IMR-90 (cell line): ENCODE measurements around the gene LYRM9. TPM values are rescaled to one million over a fixed set of nuclear protein-coding genes. Genes with fewer than 3 reads are reported as not detected.

Source experiments
- ATAC-seq: fragments of 200-7000 bp; cut with Tn5 transposase; 2 replicates; pipeline ENCODE4 v1.9.1; 2020; ENCODE audit warnings: low read depth, mild to moderate bottlenecking, moderate library complexity
- BruUV-seq: library from RNA; stranded (reverse); fragments of 400-500 nt; replicated peaks from 2 replicates; lab custom pipeline; 2021; lab: Mats Ljungman, UMichigan
- CTCF ChIA-PET: fragments of 300-600 bp; formaldehyde crosslinking; extraction: SDS; loops from one replicate; lab custom pipeline; 2021; ENCODE audit warnings: antibody characterized with exemption; lab: Yijun Ruan, JAX
- POLR2A ChIA-PET: fragments of 300-600 bp; sonication (Branson Sonifier 250); formaldehyde crosslinking; loops from one replicate; lab custom pipeline; 2022; ENCODE audit warnings: antibody characterized with exemption; ENCODE audit not compliant: unreplicated experiment; lab: Charles Lee
- DNase-seq: peaks from one replicate; pipeline ENCODE4 v3.0.0; 2013
- H2AFZ ChIP-seq: replicated peaks from 2 replicates; pipeline ENCODE3; 2013; ENCODE audit warnings: low read length, mild to moderate bottlenecking; ENCODE audit not compliant: poor library complexity
- H2AK5ac ChIP-seq: 2 replicates; pipeline ENCODE4 v1.6.1; 2013; ENCODE audit warnings: low read depth, low read length, inconsistent platforms
- H2AK9ac ChIP-seq: replicated peaks from 2 replicates; pipeline ENCODE3; 2013; ENCODE audit warnings: mild to moderate bottlenecking, low read depth, low read length, moderate library complexity; ENCODE audit not compliant: poor library complexity
- H2BK120ac ChIP-seq: 2 replicates; pipeline ENCODE4 v1.6.1; 2013; ENCODE audit warnings: low read depth, low read length, inconsistent platforms
- H2BK15ac ChIP-seq: 3 replicates; pipeline ENCODE4 v1.6.1; 2013; ENCODE audit warnings: low read depth, low read length, inconsistent platforms
- H2BK20ac ChIP-seq: 2 replicates; pipeline ENCODE4 v1.6.1; 2013; ENCODE audit warnings: low read depth, mild to moderate bottlenecking, inconsistent platforms, low read length, moderate library complexity
- H2BK5ac ChIP-seq: 2 replicates; pipeline ENCODE4 v1.6.1; 2013; ENCODE audit warnings: mild to moderate bottlenecking, low read depth, low read length, inconsistent platforms; ENCODE audit not compliant: poor library complexity, severe bottlenecking
- H3K14ac ChIP-seq: replicated peaks from 2 replicates; pipeline ENCODE4 v1.6.1; 2013; ENCODE audit warnings: low read depth, low read length, inconsistent platforms
- H3K18ac ChIP-seq: 2 replicates; pipeline ENCODE4 v1.6.1; 2013; ENCODE audit warnings: low read depth, low read length, control low read depth
- H3K23ac ChIP-seq: 2 replicates; pipeline ENCODE4 v1.6.1; 2013; ENCODE audit warnings: low read depth, low read length, inconsistent platforms
- H3K27ac ChIP-seq: 2 replicates; pipeline ENCODE4 v1.5.1; 2013; ENCODE audit warnings: mild to moderate bottlenecking, control low read depth, low read length; ENCODE audit not compliant: insufficient read depth
- H3K27me3 ChIP-seq: 2 replicates; pipeline ENCODE4 v1.6.1; 2013; ENCODE audit warnings: low read length; ENCODE audit not compliant: control insufficient read depth, insufficient read depth
- H3K36me3 ChIP-seq: 2 replicates; pipeline ENCODE4 v1.6.1; 2013; ENCODE audit warnings: low read length, mixed read lengths; ENCODE audit not compliant: control insufficient read depth, insufficient read depth
- H3K4ac ChIP-seq: 2 replicates; pipeline ENCODE4 v1.6.1; 2013; ENCODE audit warnings: low read depth, low read length, inconsistent platforms
- H3K4me1 ChIP-seq: 2 replicates; pipeline ENCODE4 v1.6.1; 2013; ENCODE audit warnings: low read length, mixed read lengths; ENCODE audit not compliant: control insufficient read depth, insufficient read depth
- H3K4me2 ChIP-seq: 2 replicates; pipeline ENCODE4 v1.6.1; 2013; ENCODE audit warnings: low read depth, mild to moderate bottlenecking, control low read depth, low read length, moderate library complexity
- H3K4me3 ChIP-seq: 2 replicates; pipeline ENCODE4 v1.5.1; 2013; ENCODE audit warnings: low read depth, mild to moderate bottlenecking, control low read depth, low read length, moderate library complexity; ENCODE audit not compliant: insufficient read depth
- H3K56ac ChIP-seq: 2 replicates; pipeline ENCODE4 v1.6.1; 2013; ENCODE audit warnings: low read length, inconsistent platforms; ENCODE audit not compliant: insufficient read depth; ENCODE audit errors: extremely low read depth
- H3K79me1 ChIP-seq, 2 experiments: 2 replicates each; pipeline ENCODE4 v1.6.1; 2013; ENCODE audit warnings: low read length in 2 of 2, inconsistent platforms in 1 of 2, low read depth in 1 of 2
- H3K9ac ChIP-seq: 2 replicates; pipeline ENCODE4 v1.6.1; 2013; ENCODE audit warnings: low read depth, low read length, control low read depth
- H3K9me1 ChIP-seq: 2 replicates; pipeline ENCODE4 v1.6.1; 2013; ENCODE audit warnings: low read length, inconsistent platforms; ENCODE audit not compliant: insufficient read depth
- H3K9me3 ChIP-seq: 2 replicates; pipeline ENCODE4 v1.6.1; 2013; ENCODE audit warnings: low read length; ENCODE audit not compliant: control insufficient read depth, insufficient read depth
- H4K20me1 ChIP-seq: 2 replicates; pipeline ENCODE4 v1.6.1; 2013; ENCODE audit warnings: low read length, inconsistent platforms; ENCODE audit not compliant: insufficient read depth
- H4K5ac ChIP-seq: 2 replicates; pipeline ENCODE4 v1.6.1; 2013; ENCODE audit warnings: mild to moderate bottlenecking, low read depth, low read length, control low read depth
- H4K8ac ChIP-seq, 2 experiments: 2 replicates each; pipeline ENCODE4 v1.6.1; 2013; ENCODE audit warnings: low read depth in 2 of 2, low read length in 2 of 2, control low read depth in 1 of 2, inconsistent platforms in 1 of 2
- H4K91ac ChIP-seq: 2 replicates; pipeline ENCODE4 v1.6.1; 2013; ENCODE audit warnings: low read depth, low read length, inconsistent platforms; ENCODE audit not compliant: insufficient read depth
- BHLHE40 ChIP-seq: fragments of 150-350 bp; IDR thresholded peaks from 2 replicates; pipeline ENCODE4 v1.6.1; 2016; ENCODE audit warnings: mild to moderate bottlenecking, low read depth, low read length
- CEBPB ChIP-seq: IDR thresholded peaks from 2 replicates; pipeline ENCODE4 v1.6.1; 2012; ENCODE audit warnings: low read depth, low read length, improper control_type of control experiment
- CHD1 ChIP-seq: IDR thresholded peaks from 2 replicates; pipeline ENCODE4 v1.6.1; 2012; ENCODE audit warnings: low read depth, low read length, improper control_type of control experiment
- ELK1 ChIP-seq: fragments of 150-350 bp; IDR thresholded peaks from 2 replicates; pipeline ENCODE4 v1.6.1; 2016; ENCODE audit warnings: low read depth, mild to moderate bottlenecking, low read length, moderate library complexity, borderline replicate concordance
- MAFK ChIP-seq: IDR thresholded peaks from 2 replicates; pipeline ENCODE4 v1.6.1; 2012; ENCODE audit warnings: low read depth, low read length, improper control_type of control experiment
- MAZ ChIP-seq: IDR thresholded peaks from 2 replicates; pipeline ENCODE4 v1.6.1; 2012; ENCODE audit warnings: low read depth, mild to moderate bottlenecking, low read length, improper control_type of control experiment, moderate library complexity, borderline replicate concordance
- MXI1 ChIP-seq: IDR thresholded peaks from 2 replicates; pipeline ENCODE4 v1.6.1; 2012; ENCODE audit warnings: low read depth, mild to moderate bottlenecking, low read length, moderate library complexity, borderline replicate concordance
- NFE2L2 ChIP-seq: fragments of 150-350 bp; IDR thresholded peaks from 2 replicates; pipeline ENCODE4 v1.6.1; 2016; ENCODE audit warnings: low read depth, mild to moderate bottlenecking, low read length
- POLR2A ChIP-seq: IDR thresholded peaks from 2 replicates; pipeline ENCODE4 v1.6.1; 2012; ENCODE audit warnings: mild to moderate bottlenecking, low read depth, low read length
- RAD21 ChIP-seq: IDR thresholded peaks from 2 replicates; pipeline ENCODE4 v1.6.1; 2012; ENCODE audit warnings: low read length, improper control_type of control experiment
- RCOR1 ChIP-seq: IDR thresholded peaks from 2 replicates; pipeline ENCODE4 v1.6.1; 2012; ENCODE audit warnings: mild to moderate bottlenecking, low read length, improper control_type of control experiment; ENCODE audit not compliant: insufficient replicate concordance
- RFX5 ChIP-seq: IDR thresholded peaks from 2 replicates; pipeline ENCODE4 v1.8.0; 2012; ENCODE audit warnings: low read depth, mild to moderate bottlenecking, low read length, moderate library complexity
- WGBS, 2 experiments: methylation state at CpG; one replicate each; pipeline versions ENCODE4 v1.1.5 to v1.1.7; 2013; ENCODE audit warnings: missing lambda C conversion rate in 2 of 2; ENCODE audit not compliant: insufficient read length in 1 of 2; ENCODE audit errors: extremely low coverage in 2 of 2; 5-methylcytosine and 5-hydroxymethylcytosine counted together
- dilution Hi-C: fragments of 300-500 bp; cut with HindIII; formaldehyde crosslinking; loops from one replicate; pipeline ENCODE4 v1.14.3; 2018; ENCODE audit warnings: low sequenced_read_pairs; ENCODE audit not compliant: unreplicated experiment
- in situ Hi-C: fragments of 300-500 bp; cut with MboI; formaldehyde crosslinking; loops from 3 replicates; pipeline ENCODE4 v1.14.3; 2019; ENCODE audit warnings: low sequenced_read_pairs, inconsistent platforms, mixed read lengths
- intact Hi-C: fragments of 100-400 bp; cut with micrococcal nuclease; formaldehyde crosslinking; loops from 2 replicates; pipeline ENCODE4 v1.10.0; 2022
- polyA plus RNA-seq, 3 experiments: library from polyadenylated mRNA; depleted of rRNA; stranded (reverse); fragments of >200 nt; gene quantifications; 2 replicates each; pipeline ENCODE4 v1.2.3, GENCODE V29; 2012; ENCODE audit warnings: low replicate concordance in 1 of 3
- total RNA-seq: library from RNA; depleted of rRNA; stranded (reverse); fragments of >200 nt; gene quantifications from 2 replicates; pipeline ENCODE4 v1.2.3, GENCODE V29; 2012
- TF ChIP-seq, protein P1 (sequence below): conservative IDR thresholded peaks from 2 replicates; pipeline ENCODE4 v1.5.1; 2012; ENCODE audit warnings: mild to moderate bottlenecking, low read depth, low read length, improper control_type of control experiment
- TF ChIP-seq, protein P2 (sequence below): fragments of 150-350 bp; IDR thresholded peaks from 2 replicates; pipeline ENCODE4 v1.6.1; 2017; ENCODE audit warnings: mild to moderate bottlenecking, antibody characterized with exemption, low read length, low read depth

Gene LYRM9
- total and polyA plus RNA-seq, 2 of the 4 experiments (the other 2 are of a cell fraction), result 3.2 to 4.8 TPM

DNA sequence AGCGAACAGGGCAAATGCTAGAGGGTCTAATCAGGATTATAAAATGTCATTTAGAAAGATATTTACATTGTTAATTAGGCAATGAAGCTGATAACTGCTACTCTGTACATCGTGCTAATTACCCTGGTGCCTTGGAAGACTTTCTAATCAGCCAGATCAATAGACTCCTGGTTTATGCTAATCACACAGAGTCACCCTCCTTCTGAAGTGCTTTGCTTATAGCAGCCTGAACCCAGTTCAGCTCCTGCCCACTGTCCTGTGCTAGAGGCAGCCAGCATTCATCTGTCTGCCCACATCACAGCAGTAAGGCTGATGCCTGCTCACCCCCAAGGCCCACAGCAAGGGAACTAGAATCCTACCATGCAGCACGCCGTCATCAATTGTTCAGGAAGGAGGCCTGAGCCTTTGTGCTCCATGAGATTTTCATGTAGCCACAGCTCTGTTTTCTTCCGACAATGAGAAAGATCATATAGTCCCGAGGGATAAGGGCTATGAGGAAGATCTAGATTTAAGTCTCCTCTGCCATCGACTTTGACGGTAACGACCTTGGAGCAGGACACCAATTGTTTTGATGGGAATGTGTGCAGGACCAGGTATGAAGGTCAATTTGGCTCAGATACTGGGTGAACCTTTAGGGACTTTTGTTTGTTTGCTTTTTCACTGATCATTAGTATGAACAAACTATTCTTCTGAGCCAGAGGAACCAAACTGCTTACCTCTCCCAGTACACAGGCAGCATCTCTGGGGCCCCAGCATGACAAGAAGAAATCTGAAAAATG lies 12.5 kb upstream of the LYRM9 start:
- in situ Hi-C loops, result no loop called here
- no peak overlapping the region for H4K8ac ChIP-seq
- ATAC-seq (no peak), DNase-seq (no peak)
- CTCF ChIA-PET, result no interaction called here
- no peak overlapping the region for H2BK120ac ChIP-seq
- no TSS peak for BruUV-seq
- POLR2A ChIA-PET, result no interaction called here
- H3K4me3 ChIP-seq, result no peak overlapping the region
- intact Hi-C loops, result no loop called here
- no peak overlapping the region for H2AK9ac ChIP-seq
- H4K20me1 ChIP-seq, result no peaks in the 10 kb centered on the region
- WGBS, 2 experiments, result no CpG with 5 or more reads among the region's 9 CpGs
- H3K23ac ChIP-seq, result no peak overlapping the region
- no peak overlapping the region for H4K5ac ChIP-seq
- H3K4me2 ChIP-seq, result no peak overlapping the region
- dilution Hi-C loops, result no loop called here
- no peak overlapping the region for H3K18ac ChIP-seq
- H2AK5ac ChIP-seq, result no peak overlapping the region
- no peak for TF ChIP-seq CHD1
- no peak for TF ChIP-seq RAD21
- TF ChIP-seq ELK1, result no peak
- TF ChIP-seq, protein P1, sequence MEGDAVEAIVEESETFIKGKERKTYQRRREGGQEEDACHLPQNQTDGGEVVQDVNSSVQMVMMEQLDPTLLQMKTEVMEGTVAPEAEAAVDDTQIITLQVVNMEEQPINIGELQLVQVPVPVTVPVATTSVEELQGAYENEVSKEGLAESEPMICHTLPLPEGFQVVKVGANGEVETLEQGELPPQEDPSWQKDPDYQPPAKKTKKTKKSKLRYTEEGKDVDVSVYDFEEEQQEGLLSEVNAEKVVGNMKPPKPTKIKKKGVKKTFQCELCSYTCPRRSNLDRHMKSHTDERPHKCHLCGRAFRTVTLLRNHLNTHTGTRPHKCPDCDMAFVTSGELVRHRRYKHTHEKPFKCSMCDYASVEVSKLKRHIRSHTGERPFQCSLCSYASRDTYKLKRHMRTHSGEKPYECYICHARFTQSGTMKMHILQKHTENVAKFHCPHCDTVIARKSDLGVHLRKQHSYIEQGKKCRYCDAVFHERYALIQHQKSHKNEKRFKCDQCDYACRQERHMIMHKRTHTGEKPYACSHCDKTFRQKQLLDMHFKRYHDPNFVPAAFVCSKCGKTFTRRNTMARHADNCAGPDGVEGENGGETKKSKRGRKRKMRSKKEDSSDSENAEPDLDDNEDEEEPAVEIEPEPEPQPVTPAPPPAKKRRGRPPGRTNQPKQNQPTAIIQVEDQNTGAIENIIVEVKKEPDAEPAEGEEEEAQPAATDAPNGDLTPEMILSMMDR, result no peak
- no peak for TF ChIP-seq BHLHE40
- TF ChIP-seq CEBPB, result no peak
- TF ChIP-seq RFX5, result no peak
- no peak for TF ChIP-seq NFE2L2
- TF ChIP-seq, protein P2, sequence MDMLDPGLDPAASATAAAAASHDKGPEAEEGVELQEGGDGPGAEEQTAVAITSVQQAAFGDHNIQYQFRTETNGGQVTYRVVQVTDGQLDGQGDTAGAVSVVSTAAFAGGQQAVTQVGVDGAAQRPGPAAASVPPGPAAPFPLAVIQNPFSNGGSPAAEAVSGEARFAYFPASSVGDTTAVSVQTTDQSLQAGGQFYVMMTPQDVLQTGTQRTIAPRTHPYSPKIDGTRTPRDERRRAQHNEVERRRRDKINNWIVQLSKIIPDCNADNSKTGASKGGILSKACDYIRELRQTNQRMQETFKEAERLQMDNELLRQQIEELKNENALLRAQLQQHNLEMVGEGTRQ, result no peak
- no peak for TF ChIP-seq POLR2A
- no peak for TF ChIP-seq MAFK
- TF ChIP-seq MXI1, result no peak
- no peak for TF ChIP-seq RCOR1
- TF ChIP-seq MAZ, result no peak
- H3K27ac ChIP-seq, result no peak overlapping the region
- peaks cover 2% of the 10 kb centered on the region; the same call in 1 of the 2 replicates for H3K9me3 ChIP-seq
- no peaks in the 10 kb centered on the region for H3K79me1 ChIP-seq
- H3K4me1 ChIP-seq, result no peaks in the 10 kb centered on the region
- H3K9me1 ChIP-seq, result no peaks in the 10 kb centered on the region
- no peak overlapping the region for H2AFZ ChIP-seq
- H3K4ac ChIP-seq, result no peak overlapping the region
- no peak overlapping the region for H3K9ac ChIP-seq
- H2BK15ac ChIP-seq, result no peak overlapping the region
- H3K14ac ChIP-seq, result no peak overlapping the region
- no peak overlapping the region for H2BK5ac ChIP-seq
- H2BK20ac ChIP-seq, result no peak overlapping the region
- H3K27me3 ChIP-seq, result peaks cover 13% of the 10 kb centered on the region
- H3K56ac ChIP-seq, result no peak overlapping the region
- no peak overlapping the region for H4K91ac ChIP-seq
- H3K36me3 ChIP-seq, result no peaks in the 10 kb centered on the region
